ENCODE measurements around the gene MLPH. TPM values are rescaled to one million over a fixed set of nuclear protein-coding genes. Genes with fewer than 3 reads are reported as not detected.

The MLPH gene
- total RNA-seq, 4 donors from 2014 or later: 5.3 to 8.7 (median 7.8) TPM

DNA sequence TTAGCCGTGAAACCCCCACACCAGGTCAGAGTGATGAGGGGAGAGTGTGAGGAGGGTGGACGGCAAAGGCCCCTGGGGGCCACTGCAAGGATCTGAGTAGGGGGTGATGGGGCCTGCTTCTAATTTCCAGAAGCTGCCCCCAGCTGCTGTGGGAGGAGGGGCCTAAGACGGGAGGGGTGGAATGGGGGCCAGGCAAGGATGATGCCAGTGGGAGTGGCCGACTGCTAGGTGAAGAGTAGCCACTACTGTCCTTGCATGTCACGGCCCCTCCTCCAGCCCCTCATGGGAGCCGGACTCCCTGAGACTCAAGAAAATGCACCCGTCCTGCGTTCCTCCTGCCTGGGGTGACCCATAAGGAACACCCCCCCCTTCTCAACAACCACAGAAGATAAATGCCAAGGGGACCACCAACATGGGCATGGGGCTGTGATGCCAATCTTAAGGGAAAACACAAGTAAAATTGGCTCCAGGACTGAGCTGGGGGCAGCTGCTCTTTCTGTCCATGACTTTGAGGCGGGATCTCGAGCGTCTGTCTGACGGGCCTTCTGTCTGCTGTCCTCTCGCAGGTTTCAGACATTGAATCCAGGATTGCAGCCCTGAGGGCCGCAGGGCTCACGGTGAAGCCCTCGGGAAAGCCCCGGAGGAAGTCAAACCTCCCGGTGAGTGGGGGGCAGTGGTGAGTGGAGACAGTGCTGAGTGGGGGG lies 55.1 kb downstream of the MLPH start:
- intact Hi-C loops (cut with DNase I): no loop called here
- DNase-seq (ENCODE audit: extremely low spot score): no peak
- WGBS: 95% methylated on average over 11 of the region's 18 CpGs

DNA sequence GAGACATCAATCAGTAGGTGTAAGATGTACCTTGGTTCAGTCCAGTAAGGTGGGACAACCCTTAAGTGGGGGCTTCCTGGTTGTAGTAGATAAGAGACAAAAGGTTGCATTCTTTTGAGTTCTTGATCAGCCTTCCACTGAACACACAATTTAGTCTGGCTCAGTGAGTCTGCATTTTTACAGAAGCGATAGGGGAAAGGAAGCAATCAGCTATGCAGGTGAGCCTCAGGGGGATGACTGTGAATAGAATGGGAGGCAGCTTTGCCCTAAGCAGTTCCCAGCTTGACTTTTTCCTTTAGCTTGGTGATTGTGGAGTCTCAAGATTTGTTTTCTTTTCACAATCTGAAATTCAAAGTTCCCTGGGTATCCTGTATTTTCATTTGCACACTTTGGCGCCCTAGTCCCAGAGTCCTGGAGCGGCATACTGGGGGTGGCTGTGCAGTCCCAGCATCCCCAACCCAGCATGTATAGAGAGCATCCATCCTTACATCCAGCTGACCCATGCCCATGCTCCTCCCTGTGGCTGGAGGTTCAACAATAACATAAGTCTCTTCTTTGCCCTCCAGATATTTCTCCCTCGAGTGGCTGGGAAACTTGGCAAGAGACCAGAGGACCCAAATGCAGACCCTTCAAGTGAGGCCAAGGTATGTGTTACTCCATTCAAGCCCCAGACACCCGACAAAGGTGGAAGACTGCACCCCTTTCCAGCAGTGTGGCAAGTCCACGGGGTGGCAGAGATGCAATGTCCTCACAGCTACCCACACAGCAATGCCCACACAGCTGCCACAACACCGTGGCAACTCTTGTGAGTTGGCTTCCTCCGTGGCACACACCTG lies 59.2 kb downstream of the MLPH start:
- no peaks in the 10 kb centered on the region for H3K27me3 ChIP-seq
- no peak for DNase-seq (ENCODE audit: extremely low spot score)
- WGBS: 84% methylated on average over 8 of the region's 8 CpGs
- H3K36me3 ChIP-seq: peaks cover 0 to 15% (median 0%) of the 10 kb centered on the region in 4 donors
- TF ChIP-seq POLR2A (IDR thresholded peaks at IDR 0.05; ENCODE audit: low read depth): no peak
- no peak for TF ChIP-seq EP300 (IDR thresholded peaks at IDR 0.05)
- TF ChIP-seq, protein P1, sequence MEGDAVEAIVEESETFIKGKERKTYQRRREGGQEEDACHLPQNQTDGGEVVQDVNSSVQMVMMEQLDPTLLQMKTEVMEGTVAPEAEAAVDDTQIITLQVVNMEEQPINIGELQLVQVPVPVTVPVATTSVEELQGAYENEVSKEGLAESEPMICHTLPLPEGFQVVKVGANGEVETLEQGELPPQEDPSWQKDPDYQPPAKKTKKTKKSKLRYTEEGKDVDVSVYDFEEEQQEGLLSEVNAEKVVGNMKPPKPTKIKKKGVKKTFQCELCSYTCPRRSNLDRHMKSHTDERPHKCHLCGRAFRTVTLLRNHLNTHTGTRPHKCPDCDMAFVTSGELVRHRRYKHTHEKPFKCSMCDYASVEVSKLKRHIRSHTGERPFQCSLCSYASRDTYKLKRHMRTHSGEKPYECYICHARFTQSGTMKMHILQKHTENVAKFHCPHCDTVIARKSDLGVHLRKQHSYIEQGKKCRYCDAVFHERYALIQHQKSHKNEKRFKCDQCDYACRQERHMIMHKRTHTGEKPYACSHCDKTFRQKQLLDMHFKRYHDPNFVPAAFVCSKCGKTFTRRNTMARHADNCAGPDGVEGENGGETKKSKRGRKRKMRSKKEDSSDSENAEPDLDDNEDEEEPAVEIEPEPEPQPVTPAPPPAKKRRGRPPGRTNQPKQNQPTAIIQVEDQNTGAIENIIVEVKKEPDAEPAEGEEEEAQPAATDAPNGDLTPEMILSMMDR (IDR thresholded peaks at IDR 0.05): no peak
- TF ChIP-seq POLR2AphosphoS5 (IDR thresholded peaks at IDR 0.05): no peak
- H3K9me3 ChIP-seq: no peaks in the 10 kb centered on the region
- H3K4me1 ChIP-seq: peaks cover 0 to 5% (median under 1%) of the 10 kb centered on the region in 4 donors
- H3K4me3 ChIP-seq: no peak overlapping the region
- H3K27ac ChIP-seq (replicated peaks in 1 of 4): no peak overlapping the region
- intact Hi-C loops (cut with DNase I): no loop called here

More for the DNA sequence above, 55.1 kb downstream of the MLPH start:
- TF ChIP-seq EP300 (IDR thresholded peaks at IDR 0.05) (no peak), POLR2A (IDR thresholded peaks at IDR 0.05; ENCODE audit: low read depth) (no peak), POLR2AphosphoS5 (IDR thresholded peaks at IDR 0.05) (no peak)
- TF ChIP-seq, protein P1 (IDR thresholded peaks at IDR 0.05): no peak
- Histone ChIP-seq H3K4me1 (peaks cover 9 to 18% (median 18%) of the 10 kb centered on the region in 4 donors), H3K27me3 (peaks cover 0 to 5% (median 0%) of the 10 kb centered on the region in 4 donors), H3K9me3 (no peaks in the 10 kb centered on the region), H3K36me3 (peaks cover 0 to 15% (median 0%) of the 10 kb centered on the region in 4 donors), H3K4me3 (no peak overlapping the region), H3K27ac (replicated peaks in 1 of 4) (no peak overlapping the region)

DNA sequence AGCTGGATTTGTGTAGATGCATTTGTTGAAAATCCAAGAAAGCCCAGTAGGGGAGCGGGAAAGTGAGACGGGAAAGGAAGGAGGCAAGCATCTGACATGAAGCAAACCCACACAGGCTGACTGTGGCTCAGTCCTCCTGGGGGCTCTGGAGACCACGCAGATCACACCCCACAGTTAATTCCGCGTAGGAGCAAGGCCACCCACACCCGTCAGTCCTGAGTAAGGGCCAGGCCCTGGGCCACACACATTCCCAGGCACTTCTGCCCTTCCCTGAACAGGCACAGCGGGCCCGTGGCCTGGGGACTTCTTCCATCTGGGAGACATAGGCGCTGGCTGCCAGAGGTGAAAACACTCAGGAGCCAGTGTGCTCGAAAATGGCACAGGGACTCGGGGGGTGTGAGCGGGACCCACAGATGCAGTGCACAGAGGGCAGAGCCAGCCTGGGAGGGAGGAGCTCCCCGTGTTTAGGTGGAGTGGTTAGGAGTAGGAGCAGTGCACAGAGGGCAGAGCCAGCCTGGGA lies 59.9 kb downstream of the MLPH start:
- H3K4me1 ChIP-seq: peaks cover 0 to 10% (median 3%) of the 10 kb centered on the region in 4 donors
- no peak for DNase-seq (ENCODE audit: extremely low spot score)
- no peaks in the 10 kb centered on the region for H3K9me3 ChIP-seq
- TF ChIP-seq POLR2AphosphoS5 (IDR thresholded peaks at IDR 0.05): no peak
- TF ChIP-seq POLR2A (IDR thresholded peaks at IDR 0.05; ENCODE audit: low read depth): no peak
- no peak for TF ChIP-seq EP300 (IDR thresholded peaks at IDR 0.05)
- TF ChIP-seq, protein P1 (IDR thresholded peaks at IDR 0.05): no peak
- no peaks in the 10 kb centered on the region for H3K27me3 ChIP-seq
- intact Hi-C loops (cut with DNase I): no loop called here
- H3K4me3 ChIP-seq: no peak overlapping the region
- WGBS: 87% methylated on average over 11 of the region's 13 CpGs
- H3K36me3 ChIP-seq: peaks cover 0 to 15% (median 0%) of the 10 kb centered on the region in 4 donors
- H3K27ac ChIP-seq (replicated peaks in 1 of 4): no peak overlapping the region

DNA sequence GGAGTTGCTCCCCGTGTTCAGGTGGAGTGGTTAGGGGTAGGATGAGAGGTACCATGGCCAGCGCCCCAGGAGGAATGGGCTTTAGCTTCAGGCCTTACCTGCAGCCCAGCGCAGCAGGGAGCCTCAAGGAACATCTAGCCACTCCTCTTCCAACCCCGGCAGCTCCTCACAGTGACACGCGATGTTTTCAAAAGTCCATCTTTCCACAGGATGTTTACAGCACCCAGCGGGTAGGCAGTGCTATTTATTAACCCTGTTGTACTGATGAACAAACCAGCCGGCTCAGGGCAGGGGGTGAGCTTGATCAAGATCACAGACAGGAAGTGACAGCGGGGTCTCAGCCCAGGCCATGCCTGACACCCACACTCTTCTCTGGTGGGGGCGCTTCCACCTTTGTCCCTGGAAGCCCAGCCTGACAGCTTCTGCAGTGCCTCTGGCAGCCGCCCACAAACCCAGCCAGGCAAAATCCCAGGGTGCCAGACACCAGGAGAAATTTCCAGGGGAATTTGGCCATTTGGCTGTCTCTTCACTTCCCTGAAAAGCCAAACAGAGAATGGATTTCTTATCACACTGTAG lies 60.9 kb downstream of the MLPH start:
- H3K27ac ChIP-seq (replicated peaks in 1 of 4): no peak overlapping the region
- H3K9me3 ChIP-seq: no peaks in the 10 kb centered on the region
- no peak for DNase-seq (ENCODE audit: extremely low spot score)
- 61% methylated on average over 6 of the region's 11 CpGs for WGBS
- peaks cover 0 to 11% (median 5%) of the 10 kb centered on the region in 4 donors for H3K4me1 ChIP-seq
- TF ChIP-seq, protein P1 (IDR thresholded peaks at IDR 0.05): no peak
- TF ChIP-seq EP300 (IDR thresholded peaks at IDR 0.05) (no peak), POLR2A (IDR thresholded peaks at IDR 0.05; ENCODE audit: low read depth) (no peak), POLR2AphosphoS5 (IDR thresholded peaks at IDR 0.05) (no peak)
- no peak overlapping the region for H3K4me3 ChIP-seq
- no peaks in the 10 kb centered on the region for H3K27me3 ChIP-seq
- intact Hi-C loops (cut with DNase I): no loop called here
- peaks cover 0 to 15% (median 0%) of the 10 kb centered on the region in 4 donors for H3K36me3 ChIP-seq
